ES-I3 (cell line): ENCODE results near the gene SLC6A7.
"Not testable (repeated sequence)": the region's sequence is repeated elsewhere in the genome, so short reads cannot be mapped to it uniquely, and the experiment has no call there.

Experiments
- H3K36me3 ChIP-seq: 2 replicates; pipeline ENCODE4 v1.6.1; 2013; ENCODE audit warnings: mild to moderate bottlenecking, low read length, control low read depth, moderate library complexity; ENCODE audit not compliant: insufficient read depth
- H3K4me1 ChIP-seq: 2 replicates; pipeline ENCODE4 v1.6.1; 2013; ENCODE audit warnings: mild to moderate bottlenecking, control low read depth, low read length; ENCODE audit not compliant: insufficient read depth
- H3K9ac ChIP-seq: 2 replicates; pipeline ENCODE4 v1.6.1; 2013; ENCODE audit warnings: low read depth, mild to moderate bottlenecking, low read length, moderate library complexity
- H3K9me3 ChIP-seq: 2 replicates; pipeline ENCODE4 v1.6.1; 2013; ENCODE audit warnings: mild to moderate bottlenecking, low read length, moderate library complexity; ENCODE audit not compliant: control insufficient read depth, insufficient read depth

SLC6A7 gene

DNA sequence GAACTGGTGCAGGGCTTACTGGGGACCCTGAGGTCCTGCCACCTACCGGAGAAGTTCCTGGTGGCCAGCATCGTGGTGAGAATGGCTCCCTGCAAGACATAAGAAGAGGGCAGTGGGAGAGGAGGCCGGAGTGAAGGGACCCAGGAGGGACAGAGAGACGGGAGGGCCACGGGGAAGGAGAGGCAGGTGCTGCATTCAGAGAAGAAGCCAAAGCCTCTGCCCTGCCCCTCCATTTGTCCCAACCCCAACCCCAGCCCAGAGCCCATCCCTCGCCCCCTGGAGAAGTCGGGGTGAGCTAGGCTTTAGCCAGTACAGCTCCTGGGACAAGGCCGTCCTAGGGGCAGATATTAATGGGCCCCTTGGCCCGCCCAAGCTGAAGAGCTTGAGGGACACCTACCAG is 57.9 kb downstream of the SLC6A7 start:
- Histone ChIP-seq H3K36me3 (no peaks in the 10 kb centered on the region), H3K4me1 (no peaks in the 10 kb centered on the region; the same call in 1 of the 2 replicates), H3K9ac (no peak overlapping the region), H3K9me3 (no peaks in the 10 kb centered on the region)

DNA sequence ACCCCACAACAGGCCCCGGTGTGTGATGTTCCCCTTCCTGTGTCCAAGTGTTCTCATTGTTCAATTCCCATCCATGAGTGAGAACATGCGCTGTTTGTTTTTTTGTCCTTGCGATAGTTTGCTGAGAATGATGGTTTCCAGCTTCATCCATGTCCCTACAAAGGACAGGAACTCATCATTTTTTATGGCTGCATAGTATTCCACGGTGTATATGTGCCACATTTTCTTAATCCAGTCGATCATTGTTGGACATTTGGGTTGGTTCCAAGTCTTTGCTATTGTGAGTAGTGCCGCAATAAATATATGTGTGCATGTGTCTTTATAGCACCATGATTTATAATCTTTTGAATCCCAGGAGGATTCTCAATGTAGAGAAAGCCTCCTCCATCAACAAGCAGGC is 58.6 kb downstream of the SLC6A7 start:
- H3K36me3 ChIP-seq, H3K9me3 ChIP-seq, H3K4me1 ChIP-seq, H3K9ac ChIP-seq: not testable (repeated sequence)

DNA sequence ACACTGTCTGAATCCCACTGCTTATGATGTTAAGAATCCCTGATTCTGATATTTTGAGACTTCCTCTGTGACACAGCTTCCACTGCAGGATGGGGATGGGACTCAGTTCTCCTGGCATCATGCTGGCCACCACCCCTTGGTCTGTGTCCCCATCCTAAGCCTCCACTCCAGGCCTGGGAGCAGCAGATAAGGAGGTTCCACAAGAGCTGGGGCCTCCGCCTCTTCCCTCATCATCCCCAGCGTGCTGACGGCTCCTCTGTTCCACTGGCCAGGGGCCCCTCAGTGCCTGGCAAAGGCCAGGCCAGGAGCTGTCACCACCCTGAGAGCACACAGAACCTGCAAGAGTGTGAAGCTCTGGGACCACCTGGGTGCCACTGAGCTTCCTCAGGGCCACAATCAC is 59.1 kb downstream of the SLC6A7 start:
- Histone ChIP-seq H3K9me3 (no peaks in the 10 kb centered on the region), H3K9ac (no peak overlapping the region), H3K4me1 (no peaks in the 10 kb centered on the region; the same call in 1 of the 2 replicates), H3K36me3 (no peaks in the 10 kb centered on the region)

DNA sequence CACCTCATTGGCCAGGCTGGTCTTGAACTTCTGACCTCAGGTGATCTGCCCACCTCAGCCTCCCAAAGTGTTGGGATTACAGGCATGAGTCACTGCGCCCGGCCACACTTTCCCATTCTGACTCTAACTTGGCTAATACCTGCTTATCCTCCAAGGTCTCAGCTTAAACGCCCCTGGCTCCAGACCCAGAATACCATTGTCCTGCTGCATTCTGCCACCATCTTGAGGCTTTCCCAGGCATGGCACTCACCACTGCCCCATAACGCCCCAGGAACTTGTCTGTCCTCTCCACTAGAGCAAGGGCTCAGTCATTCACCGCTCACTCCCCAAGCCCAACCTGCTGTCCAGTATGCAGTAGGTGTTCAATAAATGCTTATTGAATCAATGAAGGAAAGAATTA is 59.9 kb downstream of the SLC6A7 start:
- H3K36me3 ChIP-seq = no peaks in the 10 kb centered on the region

DNA sequence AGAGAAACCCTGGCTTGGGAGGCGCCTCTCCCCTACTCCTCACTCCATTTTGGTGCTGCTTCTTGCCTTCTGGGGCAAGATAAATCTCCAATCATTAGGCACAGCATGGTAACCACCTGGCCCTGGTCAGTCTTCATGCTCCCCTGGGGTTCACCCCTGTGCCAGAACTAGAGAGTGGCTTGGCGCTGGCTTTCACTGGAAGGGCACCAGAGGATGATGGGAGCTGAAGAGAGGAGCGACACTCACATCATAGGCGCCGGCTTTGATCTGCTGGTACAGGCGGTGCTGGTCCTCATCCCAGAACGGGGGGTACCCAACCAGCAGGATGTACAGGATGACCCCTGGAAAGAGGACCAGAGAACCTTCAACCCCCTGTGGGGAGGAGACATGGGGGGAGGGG is 61.6 kb downstream of the SLC6A7 start:
- no peak overlapping the region for H3K9ac ChIP-seq

More for the DNA sequence above, 59.9 kb downstream of the SLC6A7 start:
- Histone ChIP-seq H3K9me3 (no peaks in the 10 kb centered on the region), H3K9ac (no peak overlapping the region), H3K4me1 (no peaks in the 10 kb centered on the region; the same call in 1 of the 2 replicates)

DNA sequence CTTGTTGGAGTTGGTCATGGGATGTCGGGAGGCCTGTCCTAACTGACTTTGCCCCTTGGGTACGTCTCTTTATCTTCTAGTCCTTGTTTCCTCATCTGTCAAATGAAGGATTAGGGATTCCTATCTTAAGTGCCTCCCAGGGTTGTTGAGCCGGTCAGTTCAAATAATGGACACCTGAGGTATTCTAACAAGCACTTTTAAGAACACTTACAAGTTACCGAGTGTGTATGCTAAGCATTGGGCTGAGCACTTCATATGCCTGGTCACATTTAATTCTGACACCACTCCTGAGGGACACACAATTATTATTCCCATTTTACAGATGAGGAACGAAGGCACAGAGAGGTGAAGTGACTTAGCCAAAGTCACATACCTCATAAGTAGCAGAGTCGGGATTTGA is 62.6 kb downstream of the SLC6A7 start:
- Histone ChIP-seq H3K4me1 (peaks cover 4% of the 10 kb centered on the region; the same call in 1 of the 2 replicates), H3K9me3 (no peaks in the 10 kb centered on the region), H3K9ac (no peak overlapping the region), H3K36me3 (no peaks in the 10 kb centered on the region)

More for the DNA sequence above, 61.6 kb downstream of the SLC6A7 start:
- Histone ChIP-seq H3K9me3 (no peaks in the 10 kb centered on the region), H3K4me1 (peaks cover 4% of the 10 kb centered on the region; the same call in 1 of the 2 replicates), H3K36me3 (no peaks in the 10 kb centered on the region)

DNA sequence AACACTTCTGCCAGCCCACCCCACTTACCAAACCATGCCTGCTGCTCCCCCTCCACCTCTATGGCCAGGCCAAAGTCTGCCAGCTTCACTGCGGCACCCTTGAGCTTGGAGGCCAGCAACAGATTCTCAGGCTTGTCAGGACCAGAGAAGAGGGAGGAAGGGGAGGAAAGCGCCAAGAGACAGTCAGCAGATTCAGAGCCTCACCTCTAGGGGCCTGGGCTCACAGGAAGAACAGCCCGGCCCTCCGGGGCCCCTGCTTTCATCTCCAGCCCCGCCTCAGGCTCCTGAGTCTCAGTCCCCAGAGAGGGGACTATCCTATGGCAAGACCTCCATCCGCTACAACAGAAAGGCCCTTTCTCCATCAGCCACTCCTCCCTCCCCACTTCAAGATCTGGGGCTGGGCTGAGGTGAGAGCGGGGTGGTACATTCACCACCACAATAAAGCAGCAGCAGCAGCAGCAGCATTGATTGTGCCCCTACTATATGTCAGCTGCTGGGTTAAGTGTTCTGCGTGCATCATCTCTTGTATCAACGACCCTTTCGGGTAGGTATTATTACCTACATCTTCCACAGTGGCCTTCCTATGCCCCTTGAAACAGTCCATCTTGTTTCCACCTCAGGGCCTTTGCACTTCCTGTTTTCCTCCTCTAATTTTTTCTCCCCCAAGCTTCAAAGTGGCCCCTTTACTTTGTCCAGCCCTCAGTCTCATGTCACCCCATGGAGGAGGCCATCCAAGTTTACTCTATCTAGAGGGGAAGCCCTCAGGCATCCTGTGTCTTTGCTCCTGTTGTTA is 63.8 kb downstream of the SLC6A7 start:
- H3K36me3 ChIP-seq = no peaks in the 10 kb centered on the region
- H3K9ac ChIP-seq = no peak overlapping the region
- H3K9me3 ChIP-seq = no peaks in the 10 kb centered on the region
- peaks cover 4% of the 10 kb centered on the region; the same call in 1 of the 2 replicates for H3K4me1 ChIP-seq

DNA sequence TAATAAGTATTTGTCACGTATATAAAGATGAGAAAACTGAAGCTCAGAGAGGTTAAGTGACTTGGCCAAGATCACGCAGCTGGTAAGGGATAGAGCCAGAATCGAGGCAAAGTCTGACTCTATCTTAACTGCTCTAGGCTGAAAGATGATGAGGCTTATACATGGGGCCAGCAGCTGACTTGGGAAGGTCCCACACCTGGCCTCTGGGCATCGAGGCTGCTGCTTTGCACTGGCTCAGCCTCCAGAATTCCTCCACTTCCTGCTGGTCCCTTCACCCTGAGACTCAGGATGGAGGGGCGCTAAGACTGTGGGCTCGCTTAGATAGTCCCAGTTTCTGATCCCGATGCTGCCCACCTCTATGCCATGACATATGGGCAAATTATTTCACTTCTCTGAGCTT is 64.5 kb downstream of the SLC6A7 start:
- Histone ChIP-seq H3K4me1 (peaks cover 4% of the 10 kb centered on the region; the same call in 1 of the 2 replicates), H3K9me3 (no peaks in the 10 kb centered on the region), H3K9ac (no peak overlapping the region), H3K36me3 (no peaks in the 10 kb centered on the region)

DNA sequence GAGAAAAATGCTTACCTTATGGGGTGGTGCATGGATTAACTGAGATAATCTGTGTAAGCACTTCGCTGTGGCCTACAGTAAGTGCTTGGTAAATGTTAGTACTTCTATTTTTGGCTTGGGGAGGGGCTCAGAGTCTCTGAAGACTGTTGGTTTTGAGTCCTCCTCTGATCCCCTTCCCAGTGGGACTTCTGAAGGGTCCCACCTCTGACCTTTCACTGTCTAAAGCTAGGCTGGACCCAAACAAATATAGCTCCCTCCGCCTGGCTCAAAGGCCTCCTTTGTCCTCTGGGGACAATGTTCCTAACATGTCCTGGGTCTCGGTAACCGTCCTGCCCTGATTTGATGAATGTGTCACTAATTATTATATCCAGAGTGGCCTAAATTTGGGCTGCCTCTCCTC is 64.9 kb downstream of the SLC6A7 start:
- no peaks in the 10 kb centered on the region for H3K9me3 ChIP-seq
- H3K9ac ChIP-seq = no peak overlapping the region
- H3K36me3 ChIP-seq = no peaks in the 10 kb centered on the region
- H3K4me1 ChIP-seq = peaks cover 4% of the 10 kb centered on the region; the same call in 1 of the 2 replicates

DNA sequence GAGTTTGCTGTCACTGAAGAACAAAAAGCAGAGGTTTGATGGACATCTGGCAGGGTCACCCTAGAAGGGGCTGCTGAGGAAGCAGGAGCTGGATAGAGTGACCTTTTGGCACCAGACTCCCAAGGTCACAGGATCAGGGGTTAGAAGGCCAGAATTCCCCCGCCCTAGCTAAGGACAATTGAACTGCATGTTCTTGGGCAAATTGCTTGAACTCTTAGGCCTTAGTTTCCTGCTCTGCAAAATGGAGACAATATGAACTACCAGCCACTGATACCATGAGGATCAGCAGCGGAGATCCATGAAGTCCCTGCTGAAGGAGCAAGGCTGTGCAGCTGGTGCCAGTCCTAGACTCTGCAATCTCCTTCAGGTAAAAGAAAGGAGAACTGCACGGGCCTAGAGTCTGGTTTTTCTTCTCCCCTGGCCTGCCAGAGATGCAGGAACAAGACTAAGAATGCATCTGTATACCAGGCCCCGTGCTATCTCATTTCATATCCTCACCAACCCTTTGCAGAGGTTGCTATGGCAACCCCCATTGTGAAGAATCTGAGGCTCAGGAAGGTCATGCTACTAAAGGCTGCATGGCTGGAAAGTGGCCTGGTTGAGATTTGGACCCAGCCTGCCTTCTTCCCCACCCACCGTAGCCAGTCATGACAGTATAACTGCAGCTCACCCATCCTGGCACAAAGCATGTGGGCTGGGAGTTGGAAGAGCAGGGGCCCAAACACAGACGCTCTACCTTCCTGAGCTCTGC is 66.0 kb downstream of the SLC6A7 start:
- H3K4me1 ChIP-seq = peaks cover 4% of the 10 kb centered on the region; the same call in 1 of the 2 replicates

DNA sequence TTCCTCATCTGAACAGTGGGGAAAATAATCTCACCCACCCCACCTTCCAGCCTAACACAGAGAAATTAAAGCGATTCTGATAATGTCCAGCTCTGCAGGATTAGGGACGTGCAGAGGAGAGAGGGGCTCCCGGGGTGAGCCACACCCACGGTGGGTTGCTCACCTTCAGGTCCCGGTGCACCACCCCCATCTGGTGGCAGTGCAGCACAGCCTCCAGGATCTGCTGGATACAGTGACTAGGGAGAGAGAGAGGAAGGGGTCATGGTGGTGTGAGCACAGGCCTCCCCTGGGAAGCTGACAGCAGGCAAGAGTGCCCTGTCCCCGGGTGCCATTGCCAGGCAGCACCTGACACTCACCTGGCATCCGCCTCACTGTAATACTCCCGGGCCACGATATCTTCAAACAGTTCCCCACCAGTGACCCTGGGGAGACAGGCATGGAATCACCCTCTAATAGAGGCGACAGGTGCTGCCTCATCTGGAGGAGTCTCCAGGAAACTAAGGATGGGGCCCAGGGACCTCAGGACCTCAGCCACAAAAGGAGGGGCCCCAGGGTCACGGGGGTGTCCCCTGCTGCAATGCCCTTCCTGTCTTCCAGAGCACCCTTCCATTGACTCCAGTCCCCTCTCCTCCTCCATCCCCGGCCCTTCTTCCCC is 66.7 kb downstream of the SLC6A7 start:
- H3K9me3 ChIP-seq = no peaks in the 10 kb centered on the region
- H3K4me1 ChIP-seq = peaks cover 4% of the 10 kb centered on the region; the same call in 1 of the 2 replicates
- no peak overlapping the region for H3K9ac ChIP-seq
- no peaks in the 10 kb centered on the region for H3K36me3 ChIP-seq

More for the DNA sequence above, 66.0 kb downstream of the SLC6A7 start:
- Histone ChIP-seq H3K9me3 (no peaks in the 10 kb centered on the region), H3K9ac (no peak overlapping the region), H3K36me3 (no peaks in the 10 kb centered on the region)

DNA sequence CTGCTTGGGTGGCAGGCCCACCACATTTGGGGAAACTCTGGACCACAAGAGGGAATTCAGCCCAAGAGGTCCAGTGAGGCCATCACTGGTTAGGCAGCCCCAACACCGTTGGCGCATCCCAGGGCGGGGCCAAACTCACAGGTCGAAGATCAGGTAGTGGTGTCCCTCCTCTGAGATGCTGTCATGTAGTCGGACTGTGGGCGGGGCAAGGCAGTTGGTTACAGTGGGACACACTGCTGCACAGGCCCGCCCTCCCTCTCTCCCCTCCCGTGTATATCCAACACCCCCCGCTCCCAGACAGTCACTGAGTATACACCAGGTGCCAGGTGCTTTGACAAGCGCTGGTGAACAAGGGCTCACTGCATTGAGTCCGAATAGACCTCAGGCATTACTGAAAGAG is 67.6 kb downstream of the SLC6A7 start:
- Histone ChIP-seq H3K9me3 (no peaks in the 10 kb centered on the region), H3K36me3 (no peaks in the 10 kb centered on the region), H3K4me1 (peaks cover 4% of the 10 kb centered on the region; the same call in 1 of the 2 replicates), H3K9ac (no peak overlapping the region)

DNA sequence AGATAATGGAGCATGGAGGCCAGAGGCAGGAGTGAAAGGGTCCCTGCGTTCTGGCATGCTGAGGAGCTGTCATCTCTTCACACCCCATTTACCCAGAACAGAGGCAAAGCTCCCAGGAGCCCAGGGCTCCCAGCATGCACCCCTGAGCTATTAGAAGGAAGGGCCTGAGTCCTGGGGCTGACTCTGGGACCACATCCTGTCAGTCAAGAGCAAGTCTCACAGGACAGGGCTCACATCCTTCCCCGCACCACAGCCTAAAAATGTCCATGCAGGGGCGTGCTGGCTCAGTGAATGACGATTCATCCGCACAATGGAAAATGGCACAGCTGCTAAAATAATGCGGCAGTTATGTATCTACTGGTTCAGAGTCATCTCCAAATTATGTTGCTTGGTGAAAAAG is 68.3 kb downstream of the SLC6A7 start:
- H3K9ac ChIP-seq = no peak overlapping the region
- H3K9me3 ChIP-seq = no peaks in the 10 kb centered on the region
- H3K4me1 ChIP-seq = peaks cover 4% of the 10 kb centered on the region; the same call in 1 of the 2 replicates
- H3K36me3 ChIP-seq = no peaks in the 10 kb centered on the region
